Epithelial cell of alveolus of lung (primary cell): ENCODE data around the gene DNAJC21. TPM values are rescaled to one million over a fixed set of nuclear protein-coding genes. Genes with fewer than 3 reads are reported as not detected.

Experiments
- total RNA-seq: library from RNA; depleted of rRNA; stranded (reverse); fragments of >200 nt; gene quantifications from 2 replicates; pipeline ENCODE4 v1.2.1, GENCODE V29; 2015

Gene DNAJC21
- total RNA-seq, result 19.5 and 21.5 TPM in 2 replicates

GRCh38 chr5:34929134-34929719 lies at the start of gene DNAJC21:
DNAJC21 (plus strand) TSS chr5:34929559; CDS start chr5:34929820, 261 bp downstream.

DNA sequence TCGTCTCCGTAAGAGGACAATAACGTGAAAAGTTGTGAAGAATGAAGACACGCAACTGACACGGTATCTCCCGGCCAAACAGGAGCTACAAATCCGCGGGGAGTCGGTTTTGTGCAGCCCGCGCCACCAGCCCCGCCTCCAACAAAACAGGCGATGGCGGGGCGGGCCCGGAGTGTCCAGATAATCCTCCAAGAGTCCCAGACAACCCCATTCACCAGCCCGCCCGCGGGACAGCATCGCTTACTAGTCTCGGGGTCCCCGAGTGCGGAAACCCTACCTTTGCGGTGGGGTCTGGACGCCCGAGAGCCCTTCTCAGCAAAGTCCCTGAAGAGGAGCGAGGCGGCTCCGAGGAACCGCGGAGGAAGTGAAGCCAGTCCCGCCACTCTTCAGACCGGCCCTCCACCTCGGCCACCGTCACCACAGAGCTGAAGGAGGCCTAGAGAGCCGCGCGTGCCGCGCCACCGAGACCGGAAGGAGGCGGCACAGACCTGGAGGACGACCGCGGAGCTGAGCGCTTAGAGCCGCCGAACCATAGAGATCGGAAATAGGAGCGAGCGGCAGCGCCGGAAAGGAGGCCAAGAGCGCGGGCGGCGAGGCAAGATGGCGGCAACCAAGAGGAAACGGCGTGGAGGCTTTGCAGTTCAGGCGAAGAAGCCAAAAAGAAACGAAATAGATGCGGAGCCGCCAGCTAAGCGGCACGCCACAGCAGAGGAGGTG lies 14.1 kb upstream of the DNAJC21 start, which contains the start of the genes BRIX1 and RAD1:
BRIX1 (plus strand) TSS at position 573 of the 717 bp plus-strand sequence; CDS start at position 601, 28 bp downstream.
RAD1 (minus strand) TSS at position 366 of the 717 bp plus-strand sequence. CDS start 612 bp downstream, outside the sequence.

Other genes with a start within 250 kb of the DNAJC21 start
- gene TTC23L, start 90.4 kb upstream of the DNAJC21 start, total RNA-seq, result not detected in 2 replicates
- 27.9 and 36.6 TPM in 2 replicates for gene RAD1, start 14.1 kb upstream of the DNAJC21 start, total RNA-seq
- 27.6 and 29.2 TPM in 2 replicates for gene BRIX1, start 13.8 kb upstream of the DNAJC21 start, total RNA-seq
- gene AGXT2, start 118.4 kb downstream of the DNAJC21 start, total RNA-seq, result not detected in 2 replicates